Activated CD4-positive, alpha-beta memory T cell treated with anti-CD3 and anti-CD28 coated beads for 36 hours (primary cell): Measurements from ENCODE around the gene LRRC45. TPM values are rescaled to one million over a fixed set of nuclear protein-coding genes. Genes with fewer than 3 reads are reported as not detected.

Source experiments
- CTCF ChIA-PET: fragments of 350-600 bp; sonication (Branson Sonifier 250); formaldehyde crosslinking; loops from one replicate; lab custom pipeline; 2021; ENCODE audit warnings: antibody characterized with exemption, inconsistent platforms; lab: Charles Lee
- POLR2A ChIA-PET: fragments of 350-600 bp; sonication (Branson Sonifier 250); formaldehyde crosslinking; loops from one replicate; lab custom pipeline; 2021; ENCODE audit warnings: antibody characterized with exemption; lab: Charles Lee
- DNase-seq: peaks from one replicate; pipeline ENCODE4 v3.0.0-alpha.2; 2020
- H3K27ac Mint-ChIP-seq: one replicate; pipeline ENCODE4 v1.8.0; 2021; ENCODE audit warnings: mixed read lengths
- H3K27me3 Mint-ChIP-seq: one replicate; pipeline ENCODE4 v1.8.0; 2021; ENCODE audit warnings: mixed read lengths
- H3K36me3 Mint-ChIP-seq: one replicate; pipeline ENCODE4 v1.8.0; 2021; ENCODE audit warnings: mixed read lengths
- H3K4me1 Mint-ChIP-seq: one replicate; pipeline ENCODE4 v1.8.0; 2021; ENCODE audit warnings: low read depth, mixed read lengths
- H3K4me3 Mint-ChIP-seq: one replicate; pipeline ENCODE4 v1.8.0; 2021; ENCODE audit warnings: mild to moderate bottlenecking, mixed read lengths
- H3K9me3 Mint-ChIP-seq: one replicate; pipeline ENCODE4 v1.8.0; 2021; ENCODE audit warnings: mixed read lengths
- intact Hi-C: fragments of 100-400 bp; cut with micrococcal nuclease; formaldehyde crosslinking; loops from one replicate; pipeline ENCODE4 v1.15.1; 2023
- total RNA-seq, 2 experiments: library from RNA; stranded (reverse); gene quantifications; one replicate each; pipeline ENCODE4 v1.2.3, GENCODE V29; 2021

LRRC45 gene
- total RNA-seq, 2 experiments from 2014 or later: 16.3 to 19.0 TPM

- Mint-ChIP-seq H3K4me3 (no peak overlapping the region), H3K36me3 (no peaks in the 10 kb centered on the region), H3K4me1 (peaks cover 16% of the 10 kb centered on the region), H3K27ac (no peak overlapping the region), H3K9me3 (no peaks in the 10 kb centered on the region), H3K27me3 (no peaks in the 10 kb centered on the region)
- DNase-seq: no peak
- ChIA-PET CTCF (interaction anchor here (0.6 to 6.4 kb wide), 5 partner anchors 12 to 84 kb away, joined by 3 to 174 read pairs (median 3); partner anchors contain the start of genes DCXR, NOTUM and RAC3), POLR2A (interaction anchor here (0.6 kb wide), 1 partner anchor 162 kb away, joined by 3 read pairs; no protein-coding TSS in a partner anchor)
- intact Hi-C loops: no loop called here
Measured at GRCh38 chr17:82018152-82018988, 4.7 kb upstream of the LRRC45 start.

- H3K27me3 Mint-ChIP-seq: no peaks in the 10 kb centered on the region
- no peak overlapping the region for H3K27ac Mint-ChIP-seq
- POLR2A ChIA-PET: interaction anchor here (1.0 to 1.5 kb wide), 2 partner anchors 40 to 59 kb away, joined by 3 to 7 read pairs; partner anchors contain the start of gene NOTUM
- CTCF ChIA-PET: interaction anchor here (0.6 to 6.4 kb wide), 19 partner anchors 11 to 135 kb away, joined by 3 to 174 read pairs (median 4); partner anchors contain the start of genes ASPSCR1, DCXR, MAFG and NOTUM
- H3K36me3 Mint-ChIP-seq: no peaks in the 10 kb centered on the region
- no peak overlapping the region for H3K4me3 Mint-ChIP-seq
- no peak for DNase-seq
- H3K4me1 Mint-ChIP-seq: peaks cover 21% of the 10 kb centered on the region
- intact Hi-C loops: no loop called here
- no peaks in the 10 kb centered on the region for H3K9me3 Mint-ChIP-seq
Measured at GRCh38 chr17:82018989-82019689, 4.0 kb upstream of the LRRC45 start.

- Mint-ChIP-seq H3K4me3 (no peak overlapping the region), H3K9me3 (no peaks in the 10 kb centered on the region), H3K27ac (no peak overlapping the region), H3K36me3 (no peaks in the 10 kb centered on the region), H3K27me3 (no peaks in the 10 kb centered on the region), H3K4me1 (peaks cover 24% of the 10 kb centered on the region)
- intact Hi-C loops: no loop called here
- POLR2A ChIA-PET: interaction anchor here (1.0 to 1.5 kb wide), 2 partner anchors 41 to 60 kb away, joined by 3 to 7 read pairs; partner anchors contain the start of gene NOTUM
- CTCF ChIA-PET: interaction anchor here (0.6 to 6.4 kb wide), 21 partner anchors 11 to 134 kb away, joined by 3 to 174 read pairs (median 4); partner anchors contain the start of genes ASPSCR1, DCXR, MAFG and NOTUM
- DNase-seq: peak; percentile 77
Measured at GRCh38 chr17:82019690-82020571, 3.2 kb upstream of the LRRC45 start.

- no peak overlapping the region for H3K27ac Mint-ChIP-seq
- POLR2A ChIA-PET: interaction anchor here (0.9 to 2.3 kb wide), 6 partner anchors 17 to 61 kb away, joined by 3 to 8 read pairs (median 7); partner anchors contain the start of genes ASPSCR1, DCXR and NOTUM
- H3K9me3 Mint-ChIP-seq: no peaks in the 10 kb centered on the region
- no peaks in the 10 kb centered on the region for H3K36me3 Mint-ChIP-seq
- no peaks in the 10 kb centered on the region for H3K27me3 Mint-ChIP-seq
- no peak for DNase-seq
- intact Hi-C loops: no loop called here
- peaks cover 24% of the 10 kb centered on the region for H3K4me1 Mint-ChIP-seq
- CTCF ChIA-PET: interaction anchor here (0.6 to 6.4 kb wide), 21 partner anchors 10 to 285 kb away, joined by 3 to 174 read pairs (median 4); partner anchors contain the start of genes ASPSCR1, MAFG, NOTUM and RAC3
- H3K4me3 Mint-ChIP-seq: peak overlapping the region; percentile 26
Measured at GRCh38 chr17:82020572-82021106, 2.5 kb upstream of the LRRC45 start.

GRCh38 chr17:82021107-82021899 is 1.8 kb upstream of the LRRC45 start:
- no peaks in the 10 kb centered on the region for H3K9me3 Mint-ChIP-seq
- peak overlapping the region; percentile 84 for H3K4me3 Mint-ChIP-seq
- CTCF ChIA-PET: interaction anchor here (0.6 to 6.4 kb wide), 20 partner anchors 9 to 286 kb away, joined by 3 to 174 read pairs (median 4); partner anchors contain the start of genes ASPSCR1, DCXR, MAFG and NOTUM
- peak; percentile 76 for DNase-seq
- H3K36me3 Mint-ChIP-seq: no peaks in the 10 kb centered on the region
- intact Hi-C loops: no loop called here
- H3K27ac Mint-ChIP-seq: peak overlapping the region; percentile 58
- peaks cover 24% of the 10 kb centered on the region for H3K4me1 Mint-ChIP-seq
- POLR2A ChIA-PET: interaction anchor here (0.9 to 2.3 kb wide), 6 partner anchors 16 to 151 kb away, joined by 3 to 8 read pairs (median 5); partner anchors contain the start of genes ASPSCR1 and DCXR
- H3K27me3 Mint-ChIP-seq: no peaks in the 10 kb centered on the region

- Mint-ChIP-seq H3K9me3 (no peaks in the 10 kb centered on the region), H3K4me3 (peak overlapping the region; percentile 84), H3K27me3 (no peaks in the 10 kb centered on the region), H3K36me3 (no peaks in the 10 kb centered on the region), H3K27ac (peak overlapping the region; percentile 66), H3K4me1 (peaks cover 24% of the 10 kb centered on the region)
- CTCF ChIA-PET: interaction anchor here (0.7 to 6.4 kb wide), 15 partner anchors 9 to 286 kb away, joined by 3 to 174 read pairs (median 5); partner anchors contain the start of genes ASPSCR1, DCXR, FASN and MAFG
- POLR2A ChIA-PET: interaction anchor here (1.0 to 2.3 kb wide), 6 partner anchors 16 to 152 kb away, joined by 3 to 8 read pairs (median 5); partner anchors contain the start of genes ASPSCR1 and DCXR
- no peak for DNase-seq
- intact Hi-C loops: loop anchor here (2.0 kb wide), 2 partner anchors 15 to 161 kb away; partner anchors contain the start of genes DCXR and P4HB
Measured at GRCh38 chr17:82021900-82022309, 1.2 kb upstream of the LRRC45 start.

GRCh38 chr17:82022310-82022980 is 660 bp upstream of the LRRC45 start, which contains the start of gene CENPX:
CENPX (minus strand) TSS chr17:82022878; CDS start chr17:82022861, 17 bp downstream.
- H3K27ac Mint-ChIP-seq: peak within 1 kb of the TSS; percentile 66
- no peaks in the 10 kb centered on the region for H3K36me3 Mint-ChIP-seq
- intact Hi-C loops: loop anchor here (2.0 kb wide), 2 partner anchors 14 to 162 kb away; partner anchors contain the start of genes DCXR and P4HB
- H3K4me3 Mint-ChIP-seq: peak within 1 kb of the TSS; percentile 84
- H3K4me1 Mint-ChIP-seq: peaks cover 24% of the 10 kb centered on the region
- POLR2A ChIA-PET: interaction anchor here (0.8 to 2.3 kb wide), 7 partner anchors 15 to 152 kb away, joined by 3 to 8 read pairs (median 5); partner anchors contain the start of genes ASPSCR1 and DCXR
- CTCF ChIA-PET: interaction anchor here (0.9 to 6.4 kb wide), 13 partner anchors 8 to 288 kb away, joined by 3 to 174 read pairs (median 6); partner anchors contain the start of genes ASPSCR1, DCXR, FASN and MAFG
- H3K27me3 Mint-ChIP-seq: no peaks in the 10 kb centered on the region
- DNase-seq: no peak
- no peaks in the 10 kb centered on the region for H3K9me3 Mint-ChIP-seq

GRCh38 chr17:82023447-82024241 is 539 bp downstream of the LRRC45 start:
- Mint-ChIP-seq H3K4me1 (peaks cover 24% of the 10 kb centered on the region), H3K27ac (no peak overlapping the region), H3K9me3 (no peaks in the 10 kb centered on the region), H3K36me3 (no peaks in the 10 kb centered on the region), H3K27me3 (no peaks in the 10 kb centered on the region), H3K4me3 (peak overlapping the region; percentile 84)
- peak; percentile 37 for DNase-seq
- intact Hi-C loops: loop anchor here (1.0 to 2.0 kb wide), 6 partner anchors 13 to 250 kb away; partner anchors contain the start of genes ASPSCR1, CSNK1D, DCXR and FASN
- ChIA-PET CTCF (interaction anchor here (0.9 to 6.4 kb wide), 8 partner anchors 13 to 190 kb away, joined by 3 to 174 read pairs (median 4); partner anchors contain the start of genes DCXR, FASN, MAFG and NOTUM), POLR2A (interaction anchor here (0.9 to 2.1 kb wide), 3 partner anchors 14 to 182 kb away, joined by 4 to 8 read pairs (median 5); partner anchors contain the start of gene DCXR)
